ENCODE results near the gene MRPL40. TPM values are rescaled to one million over a fixed set of nuclear protein-coding genes. Genes with fewer than 3 reads are reported as not detected.

MRPL40 gene
- total RNA-seq, 2 donors from 2014 or later, result 28.6 to 54.3 TPM

- Histone ChIP-seq H3K4me1 (replicated peaks) (no peaks in the 10 kb centered on the region), H3K36me3 (peaks cover 0 to 9% of the 10 kb centered on the region in 2 donors), H3K27me3 (replicated peaks; ENCODE audit: insufficient read depth) (no peaks in the 10 kb centered on the region), H3K9me3 (no peaks in the 10 kb centered on the region), H3K4me3 (no peak overlapping the region), H3K27ac (no peak overlapping the region)
- WGBS, result 89% methylated on average over 2 of the region's 2 CpGs
- intact Hi-C loops (cut with DNase I), result no loop called here
- no peak for DNase-seq (ENCODE audit: low spot score)
- TF ChIP-seq POLR2AphosphoS5 (IDR thresholded peaks at IDR 0.05) (no peak), CTCF (IDR thresholded peaks at IDR 0.05) (no peak), POLR2A (IDR thresholded peaks at IDR 0.05) (no peak)
Observed at GRCh38 chr22:19398652-19399051, 33.7 kb upstream of the MRPL40 start.

GRCh38 chr22:19400881-19401280 lies 31.5 kb upstream of the MRPL40 start:
- TF ChIP-seq POLR2AphosphoS5 (IDR thresholded peaks at IDR 0.05), result no peak
- 96% methylated on average over 6 of the region's 6 CpGs for WGBS
- Histone ChIP-seq H3K9me3 (no peaks in the 10 kb centered on the region), H3K4me3 (no peak overlapping the region), H3K27me3 (replicated peaks; ENCODE audit: insufficient read depth) (no peaks in the 10 kb centered on the region), H3K4me1 (replicated peaks) (no peaks in the 10 kb centered on the region), H3K36me3 (peaks cover 0 to 8% of the 10 kb centered on the region in 2 donors), H3K27ac (no peak overlapping the region)
- DNase-seq (ENCODE audit: low spot score), result no peak
- intact Hi-C loops (cut with DNase I), result no loop called here

- Histone ChIP-seq H3K9me3 (no peaks in the 10 kb centered on the region), H3K4me3 (no peak overlapping the region), H3K4me1 (replicated peaks) (no peaks in the 10 kb centered on the region), H3K27me3 (replicated peaks; ENCODE audit: insufficient read depth) (no peaks in the 10 kb centered on the region), H3K27ac (no peak overlapping the region), H3K36me3 (peaks cover 0 to 6% of the 10 kb centered on the region in 2 donors)
- TF ChIP-seq POLR2A (IDR thresholded peaks at IDR 0.05) (no peak), CTCF (IDR thresholded peaks at IDR 0.05) (no peak), POLR2AphosphoS5 (IDR thresholded peaks at IDR 0.05) (no peak)
- no peak for DNase-seq (ENCODE audit: low spot score)
- 97% methylated on average over 4 of the region's 4 CpGs for WGBS
- intact Hi-C loops (cut with DNase I), result no loop called here
Observed at GRCh38 chr22:19401483-19401882, 30.9 kb upstream of the MRPL40 start.

GRCh38 chr22:19402642-19403191 lies 29.6 kb upstream of the MRPL40 start:
- no peaks in the 10 kb centered on the region for H3K27me3 ChIP-seq (replicated peaks; ENCODE audit: insufficient read depth)
- no peak overlapping the region for H3K4me3 ChIP-seq
- WGBS, result 97% methylated on average over 4 of the region's 4 CpGs
- H3K27ac ChIP-seq, result no peak overlapping the region
- H3K36me3 ChIP-seq, result no peaks in the 10 kb centered on the region
- H3K9me3 ChIP-seq, result no peaks in the 10 kb centered on the region
- DNase-seq (ENCODE audit: low spot score), result no peak
- intact Hi-C loops (cut with DNase I), result no loop called here
- no peak for TF ChIP-seq POLR2A (IDR thresholded peaks at IDR 0.05)
- no peak for TF ChIP-seq CTCF (IDR thresholded peaks at IDR 0.05)
- TF ChIP-seq POLR2AphosphoS5 (IDR thresholded peaks at IDR 0.05), result no peak
- H3K4me1 ChIP-seq (replicated peaks), result no peaks in the 10 kb centered on the region

- Histone ChIP-seq H3K36me3 (no peaks in the 10 kb centered on the region), H3K9me3 (no peaks in the 10 kb centered on the region), H3K4me3 (no peak overlapping the region), H3K4me1 (replicated peaks) (peaks cover 5% of the 10 kb centered on the region), H3K27ac (no peak overlapping the region), H3K27me3 (replicated peaks; ENCODE audit: insufficient read depth) (no peaks in the 10 kb centered on the region)
- no peak for DNase-seq (ENCODE audit: low spot score)
- intact Hi-C loops (cut with DNase I), result no loop called here
- WGBS, result 98% methylated on average over 3 of the region's 3 CpGs
- TF ChIP-seq POLR2A (IDR thresholded peaks at IDR 0.05) (no peak), CTCF (IDR thresholded peaks at IDR 0.05) (no peak), POLR2AphosphoS5 (IDR thresholded peaks at IDR 0.05) (no peak)
Observed at GRCh38 chr22:19404676-19405075, 27.7 kb upstream of the MRPL40 start.

All from prostate gland (tissue), 2 donors.